Thyroid gland (tissue), 4 donors: ENCODE measurements around the gene F11R. TPM values are rescaled to one million over a fixed set of nuclear protein-coding genes. Genes with fewer than 3 reads are reported as not detected.

Experiments
- DNase-seq, 2 donors: peaks; one replicate each; pipeline ENCODE4 v3.0.0-alpha.2; 2019
- H3K27ac ChIP-seq, 3 donors: fragments of 200-600 bp; sonication (generic); 1 replicate in 2 of 3; 2 replicates in 1 of 3; pipeline ENCODE4 v1.5.1; 2016 to 2019; ENCODE audit warnings: mild to moderate bottlenecking in 1 of 3, moderate library complexity in 1 of 3
- H3K27me3 ChIP-seq: fragments of 200-600 bp; sonication (generic); one replicate; pipeline ENCODE4 v1.5.1; 2019
- H3K36me3 ChIP-seq, 2 donors: fragments of 200-600 bp; sonication (generic); one replicate each; pipeline ENCODE4 v1.5.1; 2016 to 2019
- H3K4me1 ChIP-seq, 2 donors: fragments of 200-600 bp; sonication (generic); one replicate each; pipeline ENCODE4 v1.5.1; 2017 to 2019
- H3K4me3 ChIP-seq, 3 donors: fragments of 200-600 bp; sonication (generic); replicated peaks in 1 of 3; 1 replicate in 2 of 3; 2 replicates in 1 of 3; pipeline ENCODE4 v1.5.1; 2016; ENCODE audit warnings: mild to moderate bottlenecking in 1 of 3
- H3K9me3 ChIP-seq: fragments of 200-600 bp; sonication (generic); one replicate; pipeline ENCODE4 v1.5.1; 2017
- POLR2A ChIP-seq, 2 donors: fragments of 450-650 bp; IDR thresholded peaks; one replicate each; pipeline ENCODE4 v1.6.1; 2017; ENCODE audit warnings: antibody characterized with exemption in 2 of 2, mild to moderate bottlenecking in 2 of 2, moderate library complexity in 1 of 2
- WGBS, 2 donors: methylation state at CpG; one replicate each; pipeline ENCODE4 v1.1.5; 2017; 5-methylcytosine and 5-hydroxymethylcytosine counted together
- intact Hi-C: fragments of 100-400 bp; cut with DNase I; formaldehyde crosslinking; loops from one replicate; pipeline ENCODE4 v1.15.1; 2023
- total RNA-seq, 4 donors: library from RNA; depleted of rRNA; stranded (reverse); fragments of >200 nt; gene quantifications; one replicate each; pipeline ENCODE4 v1.2.3, GENCODE V29; 2016
- TF ChIP-seq, protein P1 (sequence below), 6 experiments: fragments of 200-600 bp in 3 of 6; fragments of 450-650 bp in 3 of 6; sonication (generic) in 3 of 6; IDR thresholded peaks; one replicate each; pipeline ENCODE4 v1.5.1; 2016 to 2019; ENCODE audit warnings: antibody characterized with exemption in 6 of 6, mild to moderate bottlenecking in 2 of 6, inconsistent platforms in 1 of 6, moderate library complexity in 1 of 6

F11R gene
- total RNA-seq, 4 donors from 2014 or later: 80.8 to 122 (median 98.3) TPM

DNA sequence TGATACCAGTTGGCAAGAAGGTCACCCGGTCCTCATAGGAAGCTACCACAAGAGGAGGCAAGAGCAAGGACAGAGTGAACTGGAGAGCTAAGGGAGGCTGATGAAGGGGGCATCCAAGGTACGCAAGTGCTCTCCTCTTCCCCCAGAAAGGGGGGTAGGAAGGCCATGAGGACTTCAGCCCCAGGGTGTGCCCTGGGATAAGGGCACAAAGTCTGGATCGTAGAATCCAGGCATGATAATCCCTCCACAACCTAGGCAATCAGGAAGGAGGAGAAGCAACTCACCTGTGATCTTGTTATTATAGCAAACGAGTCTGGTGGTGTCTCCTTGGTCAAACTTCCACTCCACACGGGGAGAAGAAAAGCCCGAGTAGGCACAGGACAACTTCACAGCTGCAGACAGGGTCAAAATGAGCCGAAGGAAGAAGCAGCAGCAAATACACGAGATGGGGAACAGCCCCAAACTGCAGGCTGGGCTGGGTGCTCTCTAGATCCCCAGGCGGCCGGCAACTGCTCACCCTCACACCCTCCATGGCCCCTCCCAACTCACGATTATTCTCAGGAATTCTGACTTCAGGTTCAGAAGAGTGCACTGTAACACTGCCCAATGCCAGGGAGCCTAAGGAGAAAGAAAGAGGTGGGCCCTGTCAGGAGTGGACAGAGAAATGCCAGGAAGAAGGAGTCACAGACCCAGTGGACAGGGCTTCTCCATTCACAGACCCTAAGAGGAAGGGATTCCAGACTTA is 20.0 kb downstream of the F11R start:
- Histone ChIP-seq H3K9me3 (no peaks in the 10 kb centered on the region), H3K27me3 (no peaks in the 10 kb centered on the region), H3K4me1 (peaks cover 30 to 49% of the 10 kb centered on the region in 2 donors), H3K4me3 (no peak overlapping the region), H3K36me3 (peaks cover 13 to 26% of the 10 kb centered on the region in 2 donors), H3K27ac (peak overlapping the region; percentile 8 to 49 (median 27))
- TF ChIP-seq POLR2A (IDR thresholded peaks at IDR 0.05): no peak
- TF ChIP-seq, protein P1, sequence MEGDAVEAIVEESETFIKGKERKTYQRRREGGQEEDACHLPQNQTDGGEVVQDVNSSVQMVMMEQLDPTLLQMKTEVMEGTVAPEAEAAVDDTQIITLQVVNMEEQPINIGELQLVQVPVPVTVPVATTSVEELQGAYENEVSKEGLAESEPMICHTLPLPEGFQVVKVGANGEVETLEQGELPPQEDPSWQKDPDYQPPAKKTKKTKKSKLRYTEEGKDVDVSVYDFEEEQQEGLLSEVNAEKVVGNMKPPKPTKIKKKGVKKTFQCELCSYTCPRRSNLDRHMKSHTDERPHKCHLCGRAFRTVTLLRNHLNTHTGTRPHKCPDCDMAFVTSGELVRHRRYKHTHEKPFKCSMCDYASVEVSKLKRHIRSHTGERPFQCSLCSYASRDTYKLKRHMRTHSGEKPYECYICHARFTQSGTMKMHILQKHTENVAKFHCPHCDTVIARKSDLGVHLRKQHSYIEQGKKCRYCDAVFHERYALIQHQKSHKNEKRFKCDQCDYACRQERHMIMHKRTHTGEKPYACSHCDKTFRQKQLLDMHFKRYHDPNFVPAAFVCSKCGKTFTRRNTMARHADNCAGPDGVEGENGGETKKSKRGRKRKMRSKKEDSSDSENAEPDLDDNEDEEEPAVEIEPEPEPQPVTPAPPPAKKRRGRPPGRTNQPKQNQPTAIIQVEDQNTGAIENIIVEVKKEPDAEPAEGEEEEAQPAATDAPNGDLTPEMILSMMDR (IDR thresholded peaks at IDR 0.05): no peak
- 42 to 60% methylated on average over 11 of the region's 11 CpGs for WGBS, 2 donors
- DNase-seq: peak; percentile 41 to 47
- intact Hi-C loops: loop anchor here (5.0 kb wide), 1 partner anchor 41 kb away; no protein-coding TSS in a partner anchor

DNA sequence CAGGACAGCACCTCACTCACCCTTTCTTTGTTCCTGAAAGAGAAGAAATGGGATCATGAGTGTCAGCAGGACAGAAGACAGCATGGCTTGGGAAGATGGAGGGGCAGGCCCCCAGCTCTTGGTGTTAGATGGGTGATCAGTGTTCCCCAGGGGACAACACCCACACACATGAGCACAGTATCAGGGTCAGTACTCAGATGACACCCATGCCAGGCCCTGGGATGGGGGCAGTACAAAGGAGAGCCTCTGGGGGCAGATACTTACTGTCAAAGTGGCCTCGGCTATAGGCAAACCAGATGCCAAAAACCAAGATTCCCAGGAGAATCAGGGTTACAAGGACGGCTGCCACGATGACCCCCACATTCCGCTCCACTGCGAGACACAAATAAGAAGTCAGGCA is 21.6 kb downstream of the F11R start:
- Histone ChIP-seq H3K27ac (no peak overlapping the region), H3K36me3 (peaks cover 13 to 26% of the 10 kb centered on the region in 2 donors), H3K27me3 (no peaks in the 10 kb centered on the region), H3K4me1 (peaks cover 16 to 33% of the 10 kb centered on the region in 2 donors), H3K9me3 (no peaks in the 10 kb centered on the region), H3K4me3 (no peak overlapping the region)
- intact Hi-C loops: loop anchor here (5.0 kb wide), 1 partner anchor 98 kb away; the partner anchor contains the start of gene KLHDC9
- no peak for DNase-seq
- 79 to 95% methylated on average over 5 of the region's 5 CpGs for WGBS, 2 donors
- TF ChIP-seq, protein P1 (IDR thresholded peaks at IDR 0.05): no peak
- no peak for TF ChIP-seq POLR2A (IDR thresholded peaks at IDR 0.05)

DNA sequence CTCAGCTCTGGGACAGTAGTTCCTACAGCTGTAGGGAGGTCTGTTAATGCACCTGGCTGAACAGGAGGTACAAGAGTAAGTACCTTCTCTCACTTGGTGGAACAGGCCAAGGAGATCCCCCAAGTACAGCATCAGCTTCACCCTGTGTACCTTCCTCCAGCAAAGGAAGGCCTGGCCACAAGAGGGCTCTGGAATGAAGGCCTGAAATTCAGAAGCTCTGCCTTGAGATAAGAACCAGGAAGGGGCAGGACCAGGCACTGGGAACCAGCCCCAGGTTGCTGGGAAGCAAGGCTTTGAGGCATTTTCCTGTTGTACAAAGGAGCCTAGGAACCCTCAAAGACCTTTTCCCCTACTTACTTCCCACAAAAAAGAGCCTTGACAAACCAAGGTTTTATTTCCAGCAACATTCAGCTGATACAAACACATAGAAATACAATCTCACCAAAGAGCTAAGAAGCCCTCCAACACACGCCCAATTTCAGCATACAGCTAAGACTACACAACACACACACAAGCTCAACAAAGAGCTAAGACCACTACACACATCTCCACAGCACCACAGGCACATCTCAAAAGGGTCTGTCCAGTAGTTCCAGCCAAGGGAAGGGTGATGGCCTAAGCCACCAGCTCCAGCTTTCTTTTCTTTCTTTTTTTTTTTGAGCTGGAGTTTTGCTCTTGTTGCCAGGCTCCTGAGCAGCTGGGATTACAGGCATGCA is 23.5 kb downstream of the F11R start:
- Histone ChIP-seq H3K36me3 (peaks cover 13 to 26% of the 10 kb centered on the region in 2 donors), H3K27me3 (no peaks in the 10 kb centered on the region), H3K27ac (peak overlapping the region in 2 of 3 donors; percentile 36 to 38), H3K4me1 (peaks cover 16 to 26% of the 10 kb centered on the region in 2 donors), H3K9me3 (no peaks in the 10 kb centered on the region), H3K4me3 (no peak overlapping the region)
- DNase-seq: peak; percentile 64 to 66
- TF ChIP-seq POLR2A (IDR thresholded peaks at IDR 0.05): no peak
- TF ChIP-seq, protein P1 (IDR thresholded peaks at IDR 0.05): peak in 5 of 6 experiments; percentile 23 to 65 (median 46)
- WGBS, 2 donors: 67 to 88% methylated on average over 1 of the region's 1 CpG
- intact Hi-C loops: loop anchor here (5.0 kb wide), 1 partner anchor 100 kb away; the partner anchor contains the start of gene KLHDC9

DNA sequence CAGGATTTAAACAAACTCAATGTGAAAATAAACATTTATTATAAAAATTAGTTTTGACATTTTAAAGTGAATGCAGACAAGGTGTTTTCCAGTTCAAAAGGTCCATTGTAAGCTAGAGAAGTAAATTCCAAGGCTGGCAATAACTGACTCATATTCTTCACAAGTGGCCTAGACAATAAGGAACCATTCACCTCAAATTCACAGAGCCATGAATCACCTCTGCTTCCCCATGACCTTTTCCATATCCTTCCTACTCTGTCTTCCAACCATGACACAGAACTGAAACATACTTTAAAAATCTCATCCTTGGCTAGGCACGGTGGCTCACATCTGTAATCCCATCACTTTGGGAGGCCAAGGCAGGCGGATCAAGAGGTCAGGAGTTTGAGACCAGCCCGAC is 24.8 kb downstream of the F11R start:
- intact Hi-C loops: loop anchor here (5.0 kb wide), 1 partner anchor 101 kb away; the partner anchor contains the start of gene KLHDC9
- no peak overlapping the region for H3K4me3 ChIP-seq
- peaks cover 13 to 26% of the 10 kb centered on the region in 2 donors for H3K36me3 ChIP-seq
- TF ChIP-seq, protein P1 (IDR thresholded peaks at IDR 0.05): no peak
- TF ChIP-seq POLR2A (IDR thresholded peaks at IDR 0.05): no peak
- no peak for DNase-seq
- H3K27ac ChIP-seq: no peak overlapping the region
- H3K27me3 ChIP-seq: no peaks in the 10 kb centered on the region
- H3K4me1 ChIP-seq: peaks cover 5 to 14% of the 10 kb centered on the region in 2 donors
- WGBS, 2 donors: 88 to 89% methylated on average over 3 of the region's 3 CpGs
- H3K9me3 ChIP-seq: no peaks in the 10 kb centered on the region
